Liver (tissue), 3 donors: Measurements from ENCODE around the gene GZMM.

ENCODE experiments used
- FOXA1 ChIP-seq: IDR thresholded peaks from 2 replicates; pipeline ENCODE4 v1.6.1; 2016; ENCODE audit warnings: antibody characterized with exemption
- GABPA ChIP-seq, 2 donors: IDR thresholded peaks in 1 of 2; conservative IDR thresholded peaks in 1 of 2; 2 replicates each; pipeline ENCODE4 v1.6.1; 2016; ENCODE audit warnings: antibody characterized with exemption in 2 of 2, mild to moderate bottlenecking in 1 of 2, moderate library complexity in 1 of 2
- RAD21 ChIP-seq, 2 donors: IDR thresholded peaks; 2 replicates each; pipeline ENCODE4 v1.6.1; 2016; ENCODE audit warnings: antibody characterized with exemption in 2 of 2, mild to moderate bottlenecking in 2 of 2
- YY1 ChIP-seq: IDR thresholded peaks from 2 replicates; pipeline ENCODE4 v1.6.1; 2016; ENCODE audit warnings: antibody characterized with exemption, mild to moderate bottlenecking
- TF ChIP-seq, protein P1 (sequence below): fragments of 150-350 bp; IDR thresholded peaks from 2 replicates; pipeline ENCODE4 v1.5.1; 2017; ENCODE audit warnings: improper control_type of control experiment, low read depth, low read length; ENCODE audit not compliant: missing input control
- TF ChIP-seq, protein P2 (sequence below): IDR thresholded peaks from 2 replicates; pipeline ENCODE4 v1.6.1; 2016; ENCODE audit warnings: antibody characterized with exemption
- TF ChIP-seq, protein P3 (sequence below): IDR thresholded peaks from 2 replicates; pipeline ENCODE4 v1.6.1; 2016; ENCODE audit warnings: antibody characterized with exemption
- donor health status: healthy.
- donor health status: healthy.

DNA sequence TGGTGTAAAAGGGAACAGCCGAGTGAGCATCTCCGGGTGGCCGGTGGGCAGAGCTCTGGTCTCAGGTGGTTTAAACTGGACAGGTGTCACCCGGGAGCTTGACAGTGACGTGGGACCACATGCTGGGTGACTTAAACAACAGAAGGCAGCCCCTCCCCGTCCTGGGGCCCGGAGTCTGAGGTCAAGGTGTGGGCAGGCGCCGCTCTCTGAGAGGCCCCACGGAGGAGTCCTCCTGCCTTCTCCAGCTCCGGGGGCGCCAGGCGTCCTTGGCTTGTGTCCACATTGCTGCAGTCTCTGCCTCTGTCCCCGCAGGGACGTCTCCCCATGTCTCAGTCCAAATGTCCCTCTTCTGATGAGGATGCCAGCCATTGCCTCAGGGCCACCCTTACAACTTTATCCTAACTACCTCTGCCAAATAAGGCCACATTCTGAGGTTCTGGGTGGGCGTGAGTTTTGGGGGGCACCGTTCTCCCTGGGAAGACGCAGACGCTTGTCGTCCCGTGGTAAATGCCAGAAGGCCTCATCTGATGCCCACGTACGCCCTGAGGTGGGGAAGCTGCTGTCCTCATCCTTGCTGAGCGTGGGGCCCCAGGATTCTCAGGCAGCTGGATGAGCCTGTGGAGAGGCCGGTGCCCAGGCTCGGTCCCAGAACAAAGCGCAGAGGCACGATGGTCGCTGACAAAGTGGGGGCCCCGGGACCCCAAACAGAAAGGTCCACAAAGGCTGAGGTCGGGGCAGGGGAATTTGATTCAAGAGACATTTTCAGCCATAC lies 12.9 kb downstream of the GZMM start:
- TF ChIP-seq, protein P1, sequence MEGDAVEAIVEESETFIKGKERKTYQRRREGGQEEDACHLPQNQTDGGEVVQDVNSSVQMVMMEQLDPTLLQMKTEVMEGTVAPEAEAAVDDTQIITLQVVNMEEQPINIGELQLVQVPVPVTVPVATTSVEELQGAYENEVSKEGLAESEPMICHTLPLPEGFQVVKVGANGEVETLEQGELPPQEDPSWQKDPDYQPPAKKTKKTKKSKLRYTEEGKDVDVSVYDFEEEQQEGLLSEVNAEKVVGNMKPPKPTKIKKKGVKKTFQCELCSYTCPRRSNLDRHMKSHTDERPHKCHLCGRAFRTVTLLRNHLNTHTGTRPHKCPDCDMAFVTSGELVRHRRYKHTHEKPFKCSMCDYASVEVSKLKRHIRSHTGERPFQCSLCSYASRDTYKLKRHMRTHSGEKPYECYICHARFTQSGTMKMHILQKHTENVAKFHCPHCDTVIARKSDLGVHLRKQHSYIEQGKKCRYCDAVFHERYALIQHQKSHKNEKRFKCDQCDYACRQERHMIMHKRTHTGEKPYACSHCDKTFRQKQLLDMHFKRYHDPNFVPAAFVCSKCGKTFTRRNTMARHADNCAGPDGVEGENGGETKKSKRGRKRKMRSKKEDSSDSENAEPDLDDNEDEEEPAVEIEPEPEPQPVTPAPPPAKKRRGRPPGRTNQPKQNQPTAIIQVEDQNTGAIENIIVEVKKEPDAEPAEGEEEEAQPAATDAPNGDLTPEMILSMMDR, result no peak
- TF ChIP-seq FOXA1 (no peak), YY1 (no peak), GABPA (IDR thresholded peaks at IDR 0.05 in 1 of 2, conservative IDR thresholded peaks at IDR 0.05 in 1 of 2) (no peak), RAD21 (IDR thresholded peaks at IDR 0.05) (no peak)
- TF ChIP-seq, protein P2, sequence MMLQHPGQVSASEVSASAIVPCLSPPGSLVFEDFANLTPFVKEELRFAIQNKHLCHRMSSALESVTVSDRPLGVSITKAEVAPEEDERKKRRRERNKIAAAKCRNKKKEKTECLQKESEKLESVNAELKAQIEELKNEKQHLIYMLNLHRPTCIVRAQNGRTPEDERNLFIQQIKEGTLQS, result no peak
- TF ChIP-seq, protein P3, sequence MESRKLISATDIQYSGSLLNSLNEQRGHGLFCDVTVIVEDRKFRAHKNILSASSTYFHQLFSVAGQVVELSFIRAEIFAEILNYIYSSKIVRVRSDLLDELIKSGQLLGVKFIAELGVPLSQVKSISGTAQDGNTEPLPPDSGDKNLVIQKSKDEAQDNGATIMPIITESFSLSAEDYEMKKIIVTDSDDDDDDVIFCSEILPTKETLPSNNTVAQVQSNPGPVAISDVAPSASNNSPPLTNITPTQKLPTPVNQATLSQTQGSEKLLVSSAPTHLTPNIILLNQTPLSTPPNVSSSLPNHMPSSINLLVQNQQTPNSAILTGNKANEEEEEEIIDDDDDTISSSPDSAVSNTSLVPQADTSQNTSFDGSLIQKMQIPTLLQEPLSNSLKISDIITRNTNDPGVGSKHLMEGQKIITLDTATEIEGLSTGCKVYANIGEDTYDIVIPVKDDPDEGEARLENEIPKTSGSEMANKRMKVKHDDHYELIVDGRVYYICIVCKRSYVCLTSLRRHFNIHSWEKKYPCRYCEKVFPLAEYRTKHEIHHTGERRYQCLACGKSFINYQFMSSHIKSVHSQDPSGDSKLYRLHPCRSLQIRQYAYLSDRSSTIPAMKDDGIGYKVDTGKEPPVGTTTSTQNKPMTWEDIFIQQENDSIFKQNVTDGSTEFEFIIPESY, result no peak
